GM12801 (cell line): ENCODE results near the gene RNH1.

Source experiments
- CTCF ChIP-seq: IDR thresholded peaks from one replicate; pipeline ENCODE4 v1.5.1; 2011; ENCODE audit warnings: control low read depth; ENCODE audit not compliant: insufficient read length; ENCODE audit errors: extremely low read depth

RNH1 gene

GRCh38 chr11:496834-497564, 10.0 kb downstream of the RNH1 start:
- no peak for TF ChIP-seq CTCF

GRCh38 chr11:495537-495931, 11.5 kb downstream of the RNH1 start:
- TF ChIP-seq CTCF: no peak

- no peak for TF ChIP-seq CTCF
These were observed 12.1 kb downstream of the RNH1 start for GRCh38 chr11:494761-495536.

- no peak for TF ChIP-seq CTCF
These were observed 14.4 kb downstream of the RNH1 start for GRCh38 chr11:492427-493226.

- no peak for TF ChIP-seq CTCF
These were observed 15.7 kb downstream of the RNH1 start for GRCh38 chr11:491358-491757.

- TF ChIP-seq CTCF: no peak
These were observed 16.1 kb downstream of the RNH1 start for GRCh38 chr11:490930-491260.
